Putamen (tissue), 1 donor: ENCODE data around the gene SLC27A2.

Experiments
- DNase-seq: peaks from one replicate; pipeline ENCODE4 v3.0.0-alpha.2; 2016; ENCODE audit warnings: low spot score

The SLC27A2 gene

DNA sequence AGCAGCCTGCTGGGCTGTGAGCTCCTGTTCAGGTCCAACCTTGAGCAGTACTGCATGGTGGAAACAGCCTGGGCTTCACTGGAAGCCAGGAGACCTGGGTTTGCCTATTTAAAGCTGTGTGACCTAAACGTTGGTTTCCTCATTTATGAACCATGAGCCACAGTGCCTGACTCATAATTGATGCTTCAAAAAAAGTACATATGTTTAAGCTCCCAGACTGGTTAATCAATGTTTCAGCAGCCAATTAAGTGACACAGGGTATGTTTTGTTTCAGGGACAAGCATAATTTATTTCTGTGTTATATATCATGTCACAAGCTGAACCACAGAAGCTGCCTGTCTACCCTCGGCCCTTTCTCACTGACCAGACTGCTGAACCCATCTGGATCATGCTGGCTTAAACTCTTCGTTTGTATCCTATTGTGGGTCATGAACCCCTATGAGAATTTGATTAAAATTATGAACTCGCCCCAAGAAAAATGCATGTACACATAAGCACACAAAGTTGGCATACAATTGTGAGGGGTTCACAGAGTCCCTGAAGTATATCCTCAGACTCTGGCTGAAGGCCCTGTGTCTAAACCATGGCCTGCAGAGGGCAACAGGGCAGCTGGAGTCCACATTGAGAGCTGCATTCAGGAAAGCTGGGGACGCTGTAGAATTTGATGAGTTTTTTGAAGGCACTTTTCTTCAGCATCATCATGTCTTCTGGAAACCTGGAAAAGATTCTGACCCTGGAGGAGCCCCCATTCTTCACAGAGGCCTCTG is 59.9 kb downstream of the SLC27A2 start:
- no peak for DNase-seq

DNA sequence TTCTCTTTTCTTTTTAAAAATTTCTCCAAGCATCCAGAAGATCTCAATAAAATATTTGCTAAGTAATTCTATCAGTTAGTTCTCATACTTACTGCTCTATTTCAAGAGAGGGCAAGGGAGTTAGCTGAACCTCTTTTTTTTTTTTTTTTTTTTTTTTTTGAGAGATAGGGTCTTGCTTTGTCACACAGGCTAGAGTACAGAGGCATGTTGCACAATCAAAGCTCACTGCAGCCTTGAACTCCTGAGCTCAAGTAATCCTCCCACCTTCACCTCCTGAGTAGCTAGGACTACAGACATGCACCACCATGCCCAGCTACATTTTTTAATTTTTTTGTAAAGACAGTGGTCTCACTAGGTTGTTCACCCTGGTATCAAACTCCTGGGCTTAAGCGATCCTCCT is 62.2 kb downstream of the SLC27A2 start:
- DNase-seq, result no peak

DNA sequence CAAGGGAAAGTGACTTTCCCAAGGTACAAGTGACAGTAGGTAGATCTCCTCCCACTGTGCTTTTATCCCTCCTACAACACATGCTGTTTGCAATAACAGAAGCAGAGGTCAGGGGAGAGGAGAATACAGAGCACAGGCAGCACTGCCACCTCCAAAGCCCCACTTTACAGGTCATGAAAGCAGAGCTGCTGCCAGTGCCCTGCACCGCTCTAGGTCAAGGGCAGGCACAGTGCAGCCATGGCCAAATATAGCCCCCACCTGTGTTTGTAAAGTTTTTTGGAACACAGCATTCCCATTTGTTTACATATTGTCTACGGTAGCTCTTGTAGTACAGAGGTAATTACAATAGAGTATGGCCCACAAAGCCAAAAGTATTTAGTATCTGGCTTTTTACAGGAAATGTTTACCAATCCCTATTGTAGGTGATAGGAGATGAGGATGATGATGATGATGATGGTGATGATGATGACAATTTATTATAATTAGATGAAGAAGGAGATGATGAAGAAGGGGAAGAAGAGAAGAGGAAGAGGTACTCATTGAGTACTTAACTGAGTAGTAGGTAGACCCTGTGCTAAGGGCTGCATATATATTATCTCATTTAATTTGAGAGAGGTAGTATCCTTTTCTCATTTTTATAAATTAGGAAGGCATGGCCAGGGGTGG is 63.1 kb downstream of the SLC27A2 start:
- no peak for DNase-seq

- DNase-seq, result no peak
Measured at GRCh38 chr15:50246631-50247030, 64.6 kb downstream of the SLC27A2 start.

DNA sequence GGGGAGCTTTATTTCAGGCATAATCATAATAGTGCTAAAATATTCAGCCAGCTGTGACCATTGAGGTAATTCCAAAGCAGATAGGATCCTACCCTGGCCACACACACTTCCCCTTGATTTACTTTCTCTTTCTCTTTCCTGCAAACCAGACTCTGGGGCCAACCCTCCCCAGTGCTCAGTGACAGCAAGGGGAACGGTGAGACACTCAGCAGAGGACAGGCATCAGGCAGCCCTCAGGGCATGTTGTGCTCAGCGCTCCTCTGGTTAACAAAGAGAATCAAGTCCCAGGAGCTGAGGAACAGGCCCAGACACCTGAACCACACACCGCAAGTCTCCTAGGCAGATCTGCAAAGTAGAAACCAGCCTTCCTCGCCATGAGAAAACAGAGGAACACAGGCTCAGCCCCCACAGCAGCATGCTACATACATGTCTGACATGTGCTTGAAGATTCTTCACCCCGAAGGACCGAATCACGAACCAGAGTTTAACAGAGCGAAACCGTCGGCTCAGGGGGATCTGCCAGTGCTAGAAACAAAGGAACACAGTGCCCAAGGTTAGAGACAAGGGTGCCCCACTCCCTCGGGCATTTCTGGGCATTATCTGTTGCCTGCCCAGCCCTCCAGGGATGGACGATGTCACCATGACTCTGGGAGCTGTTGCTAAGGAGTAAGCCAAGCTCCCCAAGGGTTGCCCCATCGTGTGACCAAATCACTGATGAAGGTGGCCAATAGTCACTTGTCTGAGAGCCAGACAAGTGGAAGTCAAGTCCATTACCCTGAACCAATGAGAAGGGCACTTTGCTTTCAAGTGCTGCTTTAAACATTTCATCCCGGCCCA is 66.0 kb downstream of the SLC27A2 start:
- DNase-seq, result no peak

- DNase-seq, result no peak
Measured at GRCh38 chr15:50248994-50249582, 67.1 kb downstream of the SLC27A2 start.

DNA sequence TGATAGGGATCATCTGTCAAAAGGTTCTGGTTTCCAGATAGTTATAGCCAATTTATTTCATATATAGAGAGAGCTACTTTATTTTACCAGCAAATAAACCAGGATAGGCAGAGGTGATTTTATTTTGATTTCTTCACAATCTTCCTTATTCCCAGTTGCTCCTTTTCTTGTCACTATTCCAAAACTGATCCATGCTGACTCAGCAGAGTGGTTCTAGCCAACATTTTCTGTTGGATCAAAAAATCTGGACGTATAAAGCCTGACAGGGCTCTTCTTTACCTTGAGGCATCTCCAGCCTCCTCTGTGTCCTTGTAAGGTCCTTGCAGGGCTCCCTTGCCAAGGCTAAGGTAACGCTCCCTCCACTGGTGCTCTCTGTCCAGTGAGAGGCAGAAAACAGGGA is 67.7 kb downstream of the SLC27A2 start:
- DNase-seq, result no peak

- DNase-seq, result no peak
Measured at GRCh38 chr15:50250760-50251394, 68.9 kb downstream of the SLC27A2 start.

GRCh38 chr15:50251638-50252182 is 69.7 kb downstream of the SLC27A2 start:
- no peak for DNase-seq

DNA sequence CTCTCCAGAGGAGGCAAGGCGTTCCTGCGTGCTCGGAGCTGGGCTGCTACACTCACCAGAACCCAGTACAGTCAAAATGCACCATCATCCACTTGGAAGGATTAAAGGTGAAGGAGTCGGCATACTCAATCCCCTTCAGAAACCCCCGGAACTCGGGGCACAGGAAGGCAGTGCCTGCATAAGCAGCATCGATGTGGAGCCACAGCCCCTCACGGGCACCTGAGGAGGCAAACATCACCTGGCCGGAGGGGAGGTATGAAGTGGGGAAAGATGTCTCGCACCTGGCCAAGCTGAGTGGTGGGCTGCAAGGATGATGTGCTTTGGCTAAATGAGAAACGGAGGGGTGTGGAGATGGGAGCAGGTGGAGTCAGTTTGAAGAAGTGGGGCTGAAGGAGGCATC is 70.6 kb downstream of the SLC27A2 start:
- DNase-seq, result no peak

GRCh38 chr15:50256188-50257041 is 74.4 kb downstream of the SLC27A2 start:
- DNase-seq, result no peak

GRCh38 chr15:50257332-50257731 is 75.3 kb downstream of the SLC27A2 start:
- DNase-seq, result no peak

DNA sequence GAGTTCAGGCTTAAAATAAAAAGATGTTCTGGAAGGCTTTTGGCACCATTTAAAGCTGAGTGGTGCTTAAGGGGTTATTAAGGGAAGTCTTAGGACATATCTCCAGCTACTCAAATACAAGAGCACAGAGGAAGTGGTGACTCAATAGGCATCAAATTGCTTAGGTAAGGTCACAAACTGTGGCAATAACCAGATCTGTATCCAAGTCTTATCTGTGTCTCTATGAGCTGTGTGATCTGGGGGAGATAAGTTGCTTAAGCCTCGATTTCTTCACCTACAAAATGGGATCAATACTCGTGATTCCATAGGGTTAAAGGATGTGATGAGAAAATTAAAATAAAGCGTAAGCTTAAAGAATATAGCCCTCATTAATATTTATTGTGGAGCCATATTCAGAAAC is 75.9 kb downstream of the SLC27A2 start:
- no peak for DNase-seq

- DNase-seq, result no peak
Measured at GRCh38 chr15:50259276-50259675, 77.3 kb downstream of the SLC27A2 start.

- DNase-seq, result no peak
Measured at GRCh38 chr15:50260969-50261496, 79.0 kb downstream of the SLC27A2 start.

GRCh38 chr15:50261981-50262380 is 80.0 kb downstream of the SLC27A2 start:
- DNase-seq, result no peak

DNA sequence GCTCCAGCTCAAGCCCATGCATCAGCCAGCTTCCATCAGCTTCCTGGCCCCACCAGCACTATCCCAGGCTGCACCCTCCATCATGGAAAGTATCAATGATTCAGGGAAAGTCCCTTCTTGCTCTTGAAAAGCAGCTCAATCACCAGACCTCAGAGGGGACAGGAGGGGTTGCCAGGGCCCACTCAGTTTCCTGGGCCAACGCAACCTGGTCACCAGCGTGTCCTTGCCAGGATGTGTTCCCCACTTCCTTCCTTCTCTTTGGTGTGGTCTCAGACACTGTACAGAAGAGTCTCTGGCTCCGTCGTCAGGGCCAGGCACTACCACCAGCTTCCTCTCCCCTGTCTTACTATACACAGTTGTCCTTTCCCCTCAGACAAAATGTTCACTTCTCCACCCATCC is 80.5 kb downstream of the SLC27A2 start:
- no peak for DNase-seq

- no peak for DNase-seq
Measured at GRCh38 chr15:50265620-50266019, 83.6 kb downstream of the SLC27A2 start, which contains the start of gene HDC. Gene HDC, minus strand, starts transcription at chr15:50265726. Its CDS starts 103 bp downstream, at chr15:50265623.

GRCh38 chr15:50267577-50267976 is 85.6 kb downstream of the SLC27A2 start:
- no peak for DNase-seq

DNA sequence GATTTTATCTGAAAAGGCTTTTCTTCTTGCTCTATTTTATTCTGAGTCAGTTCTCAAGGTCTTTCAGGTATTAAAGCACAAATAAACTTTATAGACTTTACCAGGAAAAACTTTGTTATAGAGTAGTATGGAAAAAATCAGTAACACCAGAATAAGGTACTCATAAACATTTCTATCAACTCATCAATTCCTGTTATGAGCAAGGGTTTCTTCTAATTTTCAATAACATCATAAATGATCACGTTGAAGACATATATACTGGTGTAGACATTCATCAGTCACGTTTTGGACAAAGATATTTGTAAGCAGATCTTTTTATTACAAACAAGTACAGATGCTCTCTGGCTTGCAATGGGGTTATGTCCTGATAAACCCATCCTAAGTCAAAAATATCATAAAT is 93.1 kb downstream of the SLC27A2 start:
- DNase-seq, result no peak
